ENCODE data around the gene ETV3.

The ETV3 gene

DNA sequence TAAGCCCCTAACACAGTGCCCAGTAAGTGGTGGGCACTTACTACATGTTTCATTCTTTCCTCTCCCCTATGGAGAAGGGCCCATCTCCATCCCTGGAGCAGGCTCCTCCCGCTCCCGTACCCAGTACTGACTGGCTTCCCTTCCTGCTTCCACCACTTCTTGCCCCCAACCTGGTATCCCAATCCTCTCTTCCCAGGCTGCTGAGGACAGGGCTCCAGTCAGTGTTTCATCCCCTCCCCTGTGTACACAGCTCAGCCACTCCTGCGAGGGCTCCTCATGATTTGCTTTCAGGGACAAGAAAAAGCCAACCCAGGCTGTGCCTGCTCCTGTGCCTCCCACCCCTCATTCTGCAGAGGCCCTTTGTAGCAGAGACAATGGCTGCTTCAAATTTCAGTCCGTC, 20.8 kb upstream of the ETV3 start:
- DNase-seq = no peak

DNA sequence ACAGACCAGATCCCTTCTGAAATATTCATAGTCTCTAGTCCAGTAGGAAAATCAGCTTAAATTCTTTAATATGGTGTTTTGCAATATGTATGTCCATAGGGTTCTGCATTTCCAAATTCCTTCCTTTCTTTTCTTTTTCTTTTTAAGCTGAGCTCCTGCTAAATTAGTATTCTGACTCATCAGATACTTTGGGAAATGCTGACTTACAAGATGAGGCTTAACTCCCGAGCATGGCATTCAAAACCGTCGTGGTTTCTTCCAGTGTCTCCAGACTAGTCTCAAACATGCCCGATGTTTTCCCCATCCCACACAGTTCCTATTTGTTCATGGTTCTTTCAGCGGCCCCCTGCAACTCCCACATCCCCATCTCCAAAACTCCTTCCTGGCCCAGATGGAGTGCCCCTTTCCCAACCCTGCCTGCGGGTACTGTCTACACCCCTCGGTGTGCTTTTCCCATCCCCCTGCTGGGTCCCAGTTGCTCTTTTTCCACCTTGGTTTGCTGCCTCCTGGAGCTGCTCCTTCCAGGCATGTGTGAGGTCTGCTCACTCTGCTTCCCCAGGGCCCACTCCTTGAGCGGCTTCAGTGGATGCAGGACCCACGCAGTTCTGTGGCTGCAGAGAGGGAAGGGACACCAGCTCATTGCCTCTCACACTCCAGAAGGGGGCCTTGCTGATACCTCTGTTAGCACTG, 19.5 kb upstream of the ETV3 start:
- no peak for DNase-seq

DNA sequence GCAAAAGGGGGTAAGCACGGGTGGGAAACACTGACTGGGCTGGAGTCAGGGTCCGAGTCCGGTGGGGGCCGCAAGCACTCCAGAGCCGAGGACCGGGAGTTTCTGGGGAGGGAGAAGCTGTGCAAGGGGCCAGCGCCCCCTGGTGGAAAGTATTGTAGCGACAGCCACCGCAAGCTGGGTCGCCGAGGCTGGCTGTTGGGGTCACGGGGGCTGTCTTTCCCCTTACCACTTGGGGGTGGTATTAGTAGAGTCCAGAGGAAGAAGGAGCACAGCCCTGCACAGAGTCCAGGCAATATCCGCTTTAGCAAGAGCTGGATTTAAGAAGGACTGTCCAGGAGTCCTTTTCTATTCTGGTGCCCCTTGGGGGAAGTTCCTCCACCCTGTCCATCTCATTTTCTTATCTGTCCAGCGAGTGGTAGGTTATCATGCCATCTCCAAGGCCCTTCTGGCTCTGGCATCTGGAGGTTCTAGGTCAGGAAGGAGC, 17.9 kb upstream of the ETV3 start:
- peak; percentile 51 to 83 (median 78) for DNase-seq

DNA sequence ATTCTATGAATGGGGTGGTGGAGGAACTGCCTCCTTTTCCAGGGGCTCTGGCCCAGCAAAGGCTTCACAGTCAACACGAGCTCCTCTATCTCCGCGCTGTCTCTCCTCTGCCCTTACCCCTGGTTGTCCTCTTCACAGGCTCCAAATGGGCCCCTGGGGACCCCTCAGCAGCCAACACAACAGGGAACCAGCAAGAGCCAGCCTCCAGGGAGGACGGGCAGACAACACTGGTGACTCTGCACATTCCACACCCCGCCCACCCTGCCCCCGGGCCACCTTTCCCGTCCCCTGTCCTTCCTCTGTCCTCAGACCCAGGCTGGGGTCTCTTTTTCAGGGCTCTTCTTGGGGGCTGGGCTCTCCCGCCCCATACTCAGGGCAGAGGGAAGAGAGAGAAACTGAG, 17.5 kb upstream of the ETV3 start:
- peak in 1 of 3 experiments; percentile 48 for DNase-seq

DNA sequence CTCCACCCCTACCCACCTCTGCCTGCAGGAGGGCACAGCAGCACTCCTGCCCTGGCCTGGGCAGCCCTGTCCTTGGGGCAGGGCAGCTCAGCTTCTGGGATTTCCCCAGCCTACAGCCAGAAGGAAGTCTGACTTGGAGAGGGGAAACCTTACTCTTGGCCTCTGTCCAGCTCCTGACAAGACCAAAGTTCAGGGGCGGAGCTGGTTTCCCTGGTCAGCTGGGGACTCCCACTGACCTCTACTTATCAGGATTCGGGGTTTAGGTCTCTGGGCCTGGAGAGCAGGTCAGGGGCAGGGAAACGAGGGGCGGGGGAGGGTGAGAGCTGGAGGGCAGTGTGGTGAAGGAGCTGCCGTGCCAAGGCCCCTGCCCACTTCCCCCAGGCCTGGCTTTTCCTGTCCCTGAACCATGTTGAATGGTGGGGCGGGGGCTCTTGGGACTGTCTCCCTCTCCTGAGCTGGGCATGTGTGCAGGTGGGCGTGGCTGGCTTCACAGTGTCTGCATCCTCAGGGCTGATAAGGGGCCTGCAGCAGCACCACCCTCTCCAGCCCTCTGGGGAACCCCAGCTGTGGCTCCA, 16.8 kb upstream of the ETV3 start:
- no peak for DNase-seq

DNA sequence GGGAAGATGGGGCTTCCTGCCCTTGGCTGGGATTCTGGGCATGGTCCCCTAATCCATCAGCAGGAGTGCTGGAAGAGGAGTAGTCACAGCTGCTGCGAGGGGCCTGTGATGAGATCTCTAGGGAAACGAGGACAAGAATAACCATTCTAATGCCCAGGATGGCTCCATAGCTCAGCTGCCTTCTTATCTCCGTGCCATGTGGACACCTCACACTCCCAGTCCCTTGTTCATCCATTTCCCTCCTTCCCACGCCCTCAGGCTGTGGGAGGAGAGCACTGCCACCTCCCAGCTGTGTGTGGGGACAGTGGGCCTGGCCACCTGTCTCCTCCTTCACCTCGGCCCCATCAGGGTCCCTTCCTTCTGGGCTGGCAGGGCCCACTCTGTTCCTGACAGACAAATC, 16.1 kb upstream of the ETV3 start:
- DNase-seq = peak in 1 of 3 experiments; percentile 21

DNA sequence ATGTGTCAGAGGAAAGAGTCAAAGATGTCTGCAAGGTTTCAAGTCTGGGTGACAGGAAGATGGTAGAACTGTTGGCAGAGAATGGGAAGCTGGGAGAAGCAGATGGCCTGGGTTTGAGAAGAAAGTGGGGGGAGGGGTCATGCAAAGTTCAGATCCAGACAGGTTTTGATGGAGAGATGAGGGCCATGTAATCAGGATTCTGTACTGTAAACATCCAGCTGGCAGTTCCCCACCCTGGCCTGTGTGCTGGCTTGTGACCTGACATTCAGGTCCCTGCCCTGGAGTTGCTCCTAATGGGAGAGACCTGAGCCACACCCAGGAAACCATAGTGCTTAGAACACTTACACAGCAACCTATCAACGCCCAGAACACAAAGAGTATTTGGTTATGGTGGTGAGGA, 15.6 kb upstream of the ETV3 start:
- DNase-seq = no peak

DNA sequence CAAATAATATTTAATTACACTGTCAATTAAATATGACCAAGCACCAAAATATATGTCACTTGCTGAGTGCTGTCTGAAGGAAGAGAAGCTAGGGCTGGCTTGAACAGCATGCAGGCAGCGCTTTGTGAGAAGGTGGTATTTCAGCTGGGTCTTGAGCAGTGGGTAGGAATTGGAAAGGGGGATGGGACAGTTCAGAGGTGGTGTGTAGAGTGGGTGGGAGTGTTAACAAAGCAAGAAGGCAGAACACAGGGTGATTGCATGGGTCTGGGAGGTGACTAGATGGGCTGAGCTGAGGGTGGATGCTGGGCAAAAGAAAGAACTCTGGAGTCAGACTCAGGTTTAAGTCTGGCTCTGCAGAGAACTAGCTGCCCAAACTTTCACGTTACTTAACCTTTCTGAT, 14.3 kb upstream of the ETV3 start:
- no peak for DNase-seq

DNA sequence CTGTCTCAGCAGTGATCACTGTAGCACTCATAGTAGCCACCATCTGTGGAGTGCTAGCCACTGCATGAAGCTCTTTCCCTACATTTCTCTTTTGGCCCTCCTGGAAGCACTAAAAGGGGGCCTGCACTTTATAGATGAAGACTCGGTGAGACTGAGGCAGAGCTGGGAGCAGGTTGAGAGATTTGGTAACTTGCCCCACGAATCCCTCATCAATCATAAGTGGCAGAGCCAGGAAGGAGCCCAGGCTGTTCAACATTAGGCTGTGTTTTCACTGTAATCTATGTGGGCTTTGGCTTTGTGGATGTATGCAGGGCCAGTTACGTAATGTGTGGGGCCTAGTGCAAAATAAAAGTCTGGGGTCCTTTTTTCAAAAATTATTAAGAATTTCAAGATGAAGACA, 13.3 kb upstream of the ETV3 start:
- DNase-seq = no peak

DNA sequence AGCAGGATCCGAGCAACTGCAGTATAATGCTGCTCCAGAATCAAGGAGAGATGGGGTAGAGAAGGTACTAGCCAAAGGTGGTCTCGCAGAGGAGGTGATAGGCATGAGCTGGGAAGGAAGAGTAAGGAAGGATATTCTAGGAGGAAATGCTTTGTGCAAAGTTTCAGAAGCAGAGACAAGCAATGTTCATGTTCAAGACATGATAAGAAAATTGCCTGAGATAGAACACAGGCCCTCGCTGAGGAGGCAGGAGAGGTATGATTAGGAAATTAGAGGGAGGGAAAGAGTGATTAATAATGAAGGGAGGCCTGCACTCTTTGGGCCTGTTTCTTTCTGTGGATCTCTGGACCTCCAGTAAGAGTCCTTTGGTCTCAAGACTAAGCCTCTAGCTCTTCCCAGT, 12.9 kb upstream of the ETV3 start:
- no peak for DNase-seq

DNA sequence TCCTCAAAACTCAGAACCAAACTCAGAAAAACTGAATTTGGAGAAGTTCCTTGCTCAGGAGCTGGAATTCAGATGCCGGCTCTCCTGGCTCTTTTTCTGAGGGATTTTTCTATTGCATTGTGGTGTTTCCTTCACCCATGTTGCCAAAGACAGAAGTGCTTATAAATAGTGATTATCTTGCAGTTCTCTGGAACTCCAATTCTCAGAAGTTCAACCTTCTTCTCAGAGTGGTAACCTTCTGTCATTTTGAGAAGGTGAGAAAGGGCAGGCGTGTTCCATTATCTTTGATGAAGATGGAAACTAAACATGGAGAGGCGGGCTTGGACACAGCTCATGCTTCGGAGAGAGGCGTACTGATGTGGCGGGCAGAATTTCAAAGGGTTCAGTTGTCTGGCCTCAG, 12.4 kb upstream of the ETV3 start:
- no peak for DNase-seq

DNA sequence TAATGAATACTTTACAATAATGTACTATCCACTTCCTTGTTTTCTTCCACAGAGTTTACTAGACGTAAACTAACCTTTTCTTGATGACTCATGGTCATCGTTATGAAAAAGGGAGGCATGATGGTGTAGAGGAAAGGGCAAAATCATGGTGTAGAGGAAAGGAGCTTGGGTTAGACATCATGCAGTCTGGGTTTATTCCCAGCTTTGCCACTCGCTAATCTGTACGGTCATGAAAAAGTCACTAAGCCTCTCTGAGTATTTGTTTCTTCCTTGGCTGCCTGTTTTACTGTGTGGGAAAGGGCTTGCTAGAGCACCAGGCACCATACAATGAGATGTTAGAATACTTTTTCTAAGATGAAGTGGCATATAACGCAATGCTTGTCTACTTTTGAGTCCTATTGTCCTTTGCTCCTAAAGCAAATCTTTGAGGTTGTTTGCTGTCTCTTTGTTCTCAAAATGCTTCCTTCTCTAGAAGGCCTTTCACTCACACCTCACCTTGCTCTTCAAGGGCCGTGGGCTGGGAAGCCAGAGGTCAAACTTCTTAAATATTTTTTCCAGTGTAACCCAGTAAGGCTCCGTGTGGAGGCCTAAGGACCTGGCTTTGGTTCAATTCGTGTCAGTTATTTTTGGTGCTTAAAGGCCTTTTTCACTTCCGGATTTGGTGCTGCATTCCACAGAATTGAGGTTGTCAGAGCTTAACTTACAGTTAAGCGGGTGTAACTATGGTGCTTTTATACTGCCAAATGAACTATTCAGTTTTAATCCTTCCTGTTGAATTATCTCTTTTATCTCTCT, 9.9 kb upstream of the ETV3 start:
- DNase-seq = no peak

DNA sequence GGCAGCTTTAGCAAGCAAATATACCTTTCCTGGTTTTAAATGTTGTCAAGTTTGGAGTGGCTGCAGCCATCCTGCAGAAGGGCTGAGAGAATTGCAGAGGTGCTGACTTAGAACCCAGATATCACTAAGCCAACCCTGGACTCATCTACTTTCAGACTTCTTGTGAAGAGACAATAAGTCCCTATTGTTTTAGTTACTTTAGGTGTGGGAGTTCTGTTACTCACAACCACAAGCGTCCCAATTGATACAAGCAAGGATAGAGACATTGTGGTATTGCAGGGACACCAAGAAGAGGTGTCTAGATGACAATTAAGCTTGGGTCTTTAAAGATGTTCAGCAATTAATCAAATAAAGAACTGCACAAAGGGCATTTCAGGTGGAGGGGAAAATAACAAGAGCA, 8.8 kb upstream of the ETV3 start:
- DNase-seq = no peak

DNA sequence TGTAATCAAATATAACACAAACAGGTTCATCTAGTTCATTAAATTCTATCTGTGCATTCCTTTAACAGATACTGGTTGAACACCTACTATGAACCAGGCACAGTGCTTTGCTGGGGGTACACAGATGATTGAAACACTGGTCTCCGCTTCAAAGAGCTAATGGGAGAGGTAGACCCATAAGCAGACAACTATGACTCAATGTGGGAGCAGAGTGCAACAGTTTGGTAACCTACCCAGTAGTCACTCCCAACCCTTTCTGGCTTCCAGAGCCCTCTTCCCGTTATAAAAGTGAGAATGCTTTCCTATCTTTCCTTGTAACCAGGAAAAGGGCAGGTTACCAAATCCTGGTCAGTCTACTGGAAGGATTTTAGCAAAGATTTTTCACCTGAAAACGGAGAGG, 8.0 kb upstream of the ETV3 start:
- DNase-seq = no peak

DNA sequence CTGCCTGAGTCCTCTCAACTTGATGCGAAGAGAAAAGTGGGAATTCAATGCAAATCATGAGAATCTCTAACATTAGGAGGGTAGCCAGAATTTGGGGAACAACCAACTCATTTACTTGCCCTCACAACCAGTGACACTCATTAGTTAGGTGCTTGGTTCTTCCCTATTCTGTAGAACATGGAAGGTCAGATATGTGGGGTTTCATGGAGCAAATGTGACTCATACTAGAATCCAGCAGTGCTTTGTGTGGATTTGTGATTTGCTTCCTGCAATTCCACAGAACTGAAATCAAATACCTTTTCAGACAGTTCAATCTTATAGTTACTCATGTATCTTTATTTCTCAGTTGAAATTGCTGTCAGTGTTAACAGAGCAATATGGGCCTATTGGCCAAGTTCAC, 6.9 kb upstream of the ETV3 start:
- DNase-seq = no peak

DNA sequence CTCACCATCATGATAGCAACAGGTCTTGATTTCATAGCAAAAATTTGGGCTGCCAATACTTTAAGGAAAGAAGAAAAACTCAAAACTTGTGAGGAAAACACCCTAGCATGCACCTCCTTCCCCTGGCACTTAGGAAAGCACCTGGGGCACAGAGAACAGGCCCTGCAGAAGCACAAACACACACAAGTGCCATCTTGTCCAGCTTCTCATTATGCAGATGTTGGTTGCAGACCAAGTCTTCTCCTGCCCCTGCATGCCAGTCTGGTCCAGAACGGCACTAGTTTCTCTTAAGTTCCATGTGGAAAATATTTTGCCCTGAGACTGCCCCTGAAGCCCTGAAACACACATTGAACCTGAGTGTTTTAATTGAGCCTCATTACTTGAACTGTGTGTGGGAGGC, 6.3 kb upstream of the ETV3 start:
- DNase-seq = no peak

DNA sequence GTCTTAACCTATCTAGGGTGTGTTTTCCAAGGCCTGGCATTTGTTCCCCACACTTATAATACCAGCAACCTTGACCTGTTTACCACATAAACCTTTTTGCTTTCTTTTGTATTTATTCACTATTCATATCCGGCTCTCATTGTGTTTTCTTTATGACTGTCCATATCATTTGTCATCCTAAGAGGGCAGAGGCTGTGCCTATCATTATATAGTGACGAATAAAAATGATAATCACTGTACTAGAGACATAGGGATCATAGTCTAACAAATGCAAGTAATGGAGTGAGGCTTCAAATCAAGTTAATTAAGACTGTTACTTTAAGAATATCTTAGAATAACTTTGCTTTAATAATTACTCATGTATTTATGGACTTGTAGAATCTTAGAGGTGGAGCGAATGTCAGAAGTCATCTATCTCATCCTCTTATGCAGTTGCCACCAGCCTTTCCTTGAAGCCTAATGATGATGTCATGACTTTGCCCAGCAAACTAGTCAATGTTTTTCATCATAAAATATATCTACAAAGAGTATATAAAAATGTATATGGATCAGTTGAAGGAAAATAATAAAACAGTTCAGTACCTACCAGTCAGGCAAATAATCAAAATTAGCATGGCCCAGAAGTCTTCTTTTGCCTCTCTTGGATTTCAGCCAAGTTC, 4.7 kb upstream of the ETV3 start:
- DNase-seq = no peak

DNA sequence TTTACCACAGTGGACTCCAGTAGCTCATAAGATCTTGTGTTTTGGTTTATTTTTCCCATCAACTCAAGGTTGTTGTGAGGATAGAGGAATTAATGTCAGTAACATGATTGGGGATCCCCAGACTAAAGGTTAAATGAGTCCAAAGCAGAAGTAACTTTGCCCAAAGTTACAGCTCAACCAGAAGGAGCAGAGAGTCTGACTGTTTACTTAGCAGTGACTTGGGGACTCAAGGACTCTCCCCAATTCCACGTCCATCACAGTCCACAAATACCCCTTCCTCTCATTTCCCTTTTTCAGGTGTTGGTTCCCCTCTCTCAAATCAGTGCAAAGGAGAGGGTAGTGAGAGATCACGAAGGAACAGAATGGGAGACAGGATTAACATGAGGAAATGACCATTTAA, 4.0 kb upstream of the ETV3 start:
- no peak for DNase-seq

DNA sequence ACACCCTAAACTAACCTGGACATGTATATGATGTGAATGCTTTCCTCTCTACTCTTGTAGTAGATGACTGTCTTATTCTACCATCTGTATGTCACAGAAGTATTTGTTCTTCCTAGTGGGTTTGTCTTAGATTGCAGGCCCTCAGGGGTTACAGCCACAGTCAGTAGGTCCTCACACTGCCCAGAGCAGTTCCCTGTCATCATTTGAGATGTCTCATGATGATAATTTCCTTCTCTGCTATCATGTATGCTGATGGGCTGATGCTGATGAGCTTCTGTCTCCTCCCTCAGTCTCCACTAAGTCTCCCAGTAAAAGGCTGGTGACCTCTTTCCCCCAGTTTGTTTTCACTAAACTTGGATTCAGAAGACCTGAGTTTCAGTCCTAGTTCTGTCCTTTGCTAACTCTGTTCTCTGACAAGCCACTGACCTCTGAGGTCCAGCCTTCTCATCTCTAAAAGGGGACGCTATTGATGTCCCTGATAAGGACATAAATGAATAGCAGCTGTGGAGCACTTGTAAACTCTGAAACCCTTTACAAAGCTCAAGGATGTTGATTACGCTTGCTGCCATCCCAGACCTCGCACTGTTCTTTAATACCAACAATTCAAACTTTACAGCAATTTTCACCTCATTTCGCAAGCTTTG, 3.1 kb upstream of the ETV3 start:
- no peak for DNase-seq

DNA sequence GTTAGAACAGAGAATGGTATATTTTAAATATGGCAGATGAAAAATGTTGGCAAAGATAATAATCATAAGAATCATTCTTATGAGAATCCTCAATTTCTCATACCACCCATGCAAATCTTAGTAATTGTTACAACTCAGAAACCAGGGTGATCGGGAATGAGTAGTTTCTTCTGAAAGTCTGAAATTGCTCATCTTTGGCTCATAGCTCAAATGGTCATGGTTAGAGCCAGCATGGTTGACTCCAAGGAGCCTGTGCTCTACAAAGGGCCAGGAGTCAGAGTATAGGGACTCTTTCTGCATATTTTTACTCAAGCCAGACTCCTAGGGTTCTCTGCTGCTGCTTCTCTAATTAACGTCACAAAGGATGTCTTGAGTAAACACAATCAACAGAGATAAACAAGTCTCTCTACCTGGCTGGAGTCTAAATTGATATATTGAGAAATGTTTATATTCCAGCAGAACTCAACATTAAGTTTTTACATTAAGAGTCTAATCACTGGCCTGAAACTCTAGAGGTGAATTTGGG, 1.9 kb upstream of the ETV3 start:
- DNase-seq = no peak

DNA sequence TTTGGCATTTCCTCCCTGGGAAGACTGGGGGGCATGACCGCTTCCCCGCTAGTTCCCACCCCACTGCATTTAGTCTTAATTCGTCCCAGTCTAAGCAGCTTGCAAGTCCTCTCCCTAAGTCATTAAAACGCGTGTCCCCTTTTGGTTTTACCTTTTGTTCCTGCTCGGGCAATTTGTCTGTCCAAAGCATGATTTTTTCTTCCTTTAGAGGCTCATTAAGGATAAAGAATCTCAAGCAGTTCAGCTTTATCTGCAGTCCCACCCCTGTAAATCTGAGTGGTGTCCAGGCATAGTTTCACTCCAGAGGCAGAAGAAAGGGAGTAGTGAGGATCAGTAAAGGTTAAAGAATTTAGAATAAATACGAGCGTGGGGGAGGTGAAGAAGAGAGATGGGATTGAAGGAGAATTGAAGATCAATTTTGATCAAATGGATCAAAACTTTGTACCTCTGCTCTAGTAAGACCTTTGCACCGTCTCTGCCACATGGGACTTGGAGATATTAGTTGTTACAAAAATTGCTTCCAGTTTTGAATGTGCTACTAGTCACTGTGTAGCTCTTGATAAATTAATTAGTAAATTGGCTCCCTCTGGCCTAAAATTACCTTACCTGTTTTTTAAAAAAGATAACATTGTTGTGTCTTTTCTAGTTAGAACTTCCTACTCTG, 989 bp upstream of the ETV3 start:
- DNase-seq = peak in 1 of 3 experiments; percentile 52
